Ovary (tissue), 9 donors: Measurements from ENCODE around the gene WIPF1. TPM values are rescaled to one million over a fixed set of nuclear protein-coding genes. Genes with fewer than 3 reads are reported as not detected.

ENCODE experiments used
- DNase-seq, 5 donors: peaks; one replicate each; pipeline ENCODE4 v3.0.0-alpha.2; 2019 to 2020
- H3K27ac ChIP-seq, 2 donors: fragments of 200-600 bp; one replicate each; pipeline versions ENCODE4 v1.5.1 to v1.8.0; 2019 to 2022
- H3K27me3 ChIP-seq: fragments of 200-600 bp; one replicate; pipeline ENCODE4 v1.8.0; 2022
- H3K36me3 ChIP-seq: fragments of 200-600 bp; sonication (generic); one replicate; pipeline ENCODE4 v1.5.1; 2019
- H3K4me1 ChIP-seq: one replicate; pipeline ENCODE4 v1.8.1; 2013; ENCODE audit warnings: mild to moderate bottlenecking, moderate library complexity; ENCODE audit not compliant: insufficient read depth
- H3K4me3 ChIP-seq: fragments of 200-600 bp; sonication (generic); one replicate; pipeline ENCODE4 v1.5.1; 2017
- H3K9me3 ChIP-seq, 2 donors: fragments of 200-600 bp in 1 of 2; sonication (generic) in 1 of 2; one replicate each; pipeline versions ENCODE4 v1.5.1 to v1.8.1; 2013 to 2019; ENCODE audit warnings: mild to moderate bottlenecking in 1 of 2, moderate library complexity in 1 of 2
- EP300 ChIP-seq: sonication (generic); formaldehyde crosslinking; IDR thresholded peaks from one replicate; pipeline ENCODE4 v1.6.1; 2017; ENCODE audit warnings: antibody characterized with exemption
- POLR2A ChIP-seq: fragments of 450-650 bp; IDR thresholded peaks from one replicate; pipeline ENCODE4 v1.6.1; 2017; ENCODE audit warnings: antibody characterized with exemption, mild to moderate bottlenecking, moderate library complexity
- WGBS, 3 donors: extraction: QIAGEN DNeasy Blood & Tissue Kit in 1 of 3; methylation state at CpG; one replicate each; pipeline versions ENCODE4 v1.1.5 to v1.1.7; 2013 to 2017; 5-methylcytosine and 5-hydroxymethylcytosine counted together
- intact Hi-C, 4 donors: fragments of 100-400 bp; cut with DNase I; formaldehyde crosslinking; loops; one replicate each; pipeline versions ENCODE4 v1.11.0 to v1.15.1; 2022 to 2023
- polyA plus RNA-seq, 2 donors: library from polyadenylated mRNA; stranded (reverse); fragments of 200-250 nt in 1 of 2; fragments of 350-450 nt in 1 of 2; fragmentation: Illumina TruSeq in 1 of 2; extraction: RNeasy Lipid Tissue Mini Kit (QIAGEN cat#74804) in 1 of 2; gene quantifications; one replicate each; pipeline ENCODE4 v1.2.3, GENCODE V29; 2013 to 2014
- small RNA-seq: library from RNA; depleted of rRNA; stranded (forward); fragments of <200 nt; gene quantifications from one replicate; pipeline ENCODE3, GENCODE V24; 2016
- total RNA-seq, 7 donors: library from RNA; depleted of rRNA in 2 of 7; stranded (reverse); fragments of >200 nt in 2 of 7; fragmentation: NEBNext Ultra II Directional in 3 of 7; extraction: Animal tissue kit (Norgen Biotek cat#: 25700) in 3 of 7; gene quantifications; one replicate each; pipeline versions ENCODE4 v1.1.0 to v1.2.4, GENCODE V29; 2016 to 2023
- TF ChIP-seq, protein P1 (sequence below), 3 donors: fragments of 450-650 bp in 2 of 3; fragments of 200-600 bp in 1 of 3; IDR thresholded peaks; one replicate each; pipeline versions ENCODE4 v1.5.1 to v1.8.0; 2016 to 2022; ENCODE audit warnings: antibody characterized with exemption in 3 of 3, mild to moderate bottlenecking in 1 of 3
- donor health status: DM: no; HTN: no; CAD: no; lungs with moderate emphysema.
- donor health status: DM: no; HTN: no; CAD: no.
- donor health status: Bipolar disorder and iron deficiency.
- donor health status: DM: yes; HTN: yes; CAD: no.
- donor health status: DM: no; HTN: no; CAD: no.
- donor health status: DM: yes; HTN: yes; CAD: no.

Gene WIPF1
- total and polyA plus RNA-seq, 9 donors, result 9.7 to 42.6 (median 24.4) TPM

DNA sequence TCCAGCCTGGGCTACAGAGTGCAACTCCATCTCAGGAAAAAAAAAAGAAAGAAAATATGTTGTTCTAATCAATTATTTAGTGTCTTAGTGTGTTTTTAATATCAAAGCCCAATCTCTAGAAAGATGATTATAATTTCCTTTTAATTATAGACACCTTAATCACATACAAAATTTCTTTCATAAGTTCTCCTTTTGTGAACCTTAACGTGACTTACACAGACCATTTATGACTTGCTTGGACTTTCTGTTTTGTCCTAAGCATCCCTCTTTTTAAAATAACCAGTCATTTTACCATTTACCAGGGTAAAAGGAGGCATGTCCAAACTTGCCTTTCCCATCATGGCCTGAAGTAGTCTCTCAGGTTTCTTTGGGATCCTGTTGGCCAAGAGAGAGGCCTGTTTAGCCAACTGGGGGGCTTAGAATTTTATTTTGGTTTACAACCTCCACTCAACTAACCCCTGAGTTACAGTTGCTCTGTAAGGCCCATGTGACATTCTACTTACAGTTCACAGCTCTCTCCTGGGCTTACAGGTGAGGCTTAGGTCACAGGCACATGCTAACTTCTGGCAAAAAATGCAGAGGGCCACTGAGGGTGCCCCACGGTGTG lies 86.9 kb downstream of the WIPF1 start:
- H3K27ac ChIP-seq, result no peak overlapping the region
- no peaks in the 10 kb centered on the region for H3K36me3 ChIP-seq
- no peaks in the 10 kb centered on the region for H3K27me3 ChIP-seq

More for the DNA sequence above, 86.9 kb downstream of the WIPF1 start:
- TF ChIP-seq, protein P1, sequence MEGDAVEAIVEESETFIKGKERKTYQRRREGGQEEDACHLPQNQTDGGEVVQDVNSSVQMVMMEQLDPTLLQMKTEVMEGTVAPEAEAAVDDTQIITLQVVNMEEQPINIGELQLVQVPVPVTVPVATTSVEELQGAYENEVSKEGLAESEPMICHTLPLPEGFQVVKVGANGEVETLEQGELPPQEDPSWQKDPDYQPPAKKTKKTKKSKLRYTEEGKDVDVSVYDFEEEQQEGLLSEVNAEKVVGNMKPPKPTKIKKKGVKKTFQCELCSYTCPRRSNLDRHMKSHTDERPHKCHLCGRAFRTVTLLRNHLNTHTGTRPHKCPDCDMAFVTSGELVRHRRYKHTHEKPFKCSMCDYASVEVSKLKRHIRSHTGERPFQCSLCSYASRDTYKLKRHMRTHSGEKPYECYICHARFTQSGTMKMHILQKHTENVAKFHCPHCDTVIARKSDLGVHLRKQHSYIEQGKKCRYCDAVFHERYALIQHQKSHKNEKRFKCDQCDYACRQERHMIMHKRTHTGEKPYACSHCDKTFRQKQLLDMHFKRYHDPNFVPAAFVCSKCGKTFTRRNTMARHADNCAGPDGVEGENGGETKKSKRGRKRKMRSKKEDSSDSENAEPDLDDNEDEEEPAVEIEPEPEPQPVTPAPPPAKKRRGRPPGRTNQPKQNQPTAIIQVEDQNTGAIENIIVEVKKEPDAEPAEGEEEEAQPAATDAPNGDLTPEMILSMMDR (IDR thresholded peaks at IDR 0.05), result no peak
- TF ChIP-seq POLR2A, result no peak
- no peak for TF ChIP-seq EP300
- peaks cover 0 to 5% of the 10 kb centered on the region in 2 donors for H3K9me3 ChIP-seq
- intact Hi-C loops, result no loop called here
- no peak overlapping the region for H3K4me3 ChIP-seq
- DNase-seq, result no peak
- 40 to 42% (median 42%) methylated on average over 2 of the region's 2 CpGs for WGBS, 3 donors
- H3K4me1 ChIP-seq, result no peaks in the 10 kb centered on the region

Small RNAs within 50 kb of the gene (small RNA-seq; reads per million reads assigned to genes)
- not detected for gene RNU6-5P

Other genes with a start within 250 kb of the WIPF1 start
- gene SCRN3, start 202.1 kb downstream of the WIPF1 start, total RNA-seq, result 10 to 100 TPM in 6 of 7 donors, 1 to 10 TPM in 1; 8.8 to 23.5 (median 16.5) TPM
- 10 to 100 TPM in 1 of 2 donors, 1 to 10 TPM in 1; 9.7 to 21.1 TPM for gene SCRN3, start 202.1 kb downstream of the WIPF1 start, polyA plus RNA-seq
- gene GPR155, start 110.8 kb downstream of the WIPF1 start, total RNA-seq, result 1 to 10 TPM; 2.5 to 5.4 (median 3.9) TPM
- gene GPR155, start 110.8 kb downstream of the WIPF1 start, polyA plus RNA-seq, result 1 to 10 TPM; 1.9 to 7.2 TPM
- gene CHRNA1, start 166.7 kb upstream of the WIPF1 start, total RNA-seq, result 1 to 10 TPM in 1 of 7 donors, not detected in 6; 1.4 TPM
- gene CHRNA1, start 166.7 kb upstream of the WIPF1 start, polyA plus RNA-seq, result under 1 TPM; 0.05 to 0.45 TPM